HG02623 (cell line): ENCODE measurements around the gene SAMD4A.

Source experiments
- ATAC-seq: cut with Tn5 transposase; IDR thresholded peaks from one replicate; pipeline ENCODE4 v1.9.1; 2021; ENCODE audit warnings: moderate library complexity; ENCODE audit not compliant: unreplicated experiment

The SAMD4A gene

GRCh38 chr14:54773171-54774006 lies 206.5 kb downstream of the SAMD4A start:
- ATAC-seq = peak; percentile 39

- ATAC-seq = no peak
These were observed 207.9 kb downstream of the SAMD4A start for GRCh38 chr14:54774824-54775223.

GRCh38 chr14:54775486-54776140 lies 208.7 kb downstream of the SAMD4A start:
- no peak for ATAC-seq

GRCh38 chr14:54776361-54777001 lies 209.6 kb downstream of the SAMD4A start:
- no peak for ATAC-seq

GRCh38 chr14:54777395-54777794 lies 210.5 kb downstream of the SAMD4A start:
- no peak for ATAC-seq

- no peak for ATAC-seq
These were observed 211.9 kb downstream of the SAMD4A start for GRCh38 chr14:54778618-54779345.

- ATAC-seq = no peak
These were observed 214.2 kb downstream of the SAMD4A start for GRCh38 chr14:54781080-54781479.

- ATAC-seq = no peak
These were observed 215.2 kb downstream of the SAMD4A start for GRCh38 chr14:54781961-54782750.

- ATAC-seq = peak; percentile 88
These were observed 216.1 kb downstream of the SAMD4A start for GRCh38 chr14:54782751-54783659.

- no peak for ATAC-seq
These were observed 216.7 kb downstream of the SAMD4A start for GRCh38 chr14:54783660-54784015.

- ATAC-seq = no peak
These were observed 217.1 kb downstream of the SAMD4A start for GRCh38 chr14:54784060-54784459.

- ATAC-seq = no peak
These were observed 217.7 kb downstream of the SAMD4A start for GRCh38 chr14:54784657-54785056.

- ATAC-seq = no peak
These were observed 218.3 kb downstream of the SAMD4A start for GRCh38 chr14:54785136-54785777.

- no peak for ATAC-seq
These were observed 219.1 kb downstream of the SAMD4A start for GRCh38 chr14:54785778-54786770.

- ATAC-seq = no peak
These were observed 219.9 kb downstream of the SAMD4A start for GRCh38 chr14:54786838-54787237.

- no peak for ATAC-seq
These were observed 220.3 kb downstream of the SAMD4A start for GRCh38 chr14:54787261-54787660.

GRCh38 chr14:54788701-54789100 lies 221.8 kb downstream of the SAMD4A start:
- no peak for ATAC-seq

- ATAC-seq = no peak
These were observed 222.2 kb downstream of the SAMD4A start for GRCh38 chr14:54789166-54789565.
